Panc1 (cell line): ENCODE data around the gene TRIOBP.

Source experiments
- REST ChIP-seq, 2 experiments: IDR thresholded peaks; 2 replicates each; pipeline ENCODE4 v1.6.1; 2011 to 2012; ENCODE audit warnings: low read depth in 2 of 2, control low read depth in 1 of 2, low read length in 1 of 2, mild to moderate bottlenecking in 1 of 2, moderate library complexity in 1 of 2; ENCODE audit not compliant: insufficient read depth in 1 of 2
- SIN3A ChIP-seq: IDR thresholded peaks from 2 replicates; pipeline ENCODE4 v1.6.1; 2012; ENCODE audit warnings: low read depth, mild to moderate bottlenecking, low read length, moderate library complexity, borderline replicate concordance; ENCODE audit not compliant: insufficient read depth
- TF ChIP-seq, protein P1 (sequence below): fragments of 450-650 bp; IDR thresholded peaks from 2 replicates; pipeline ENCODE4 v1.5.1; 2017; ENCODE audit warnings: mild to moderate bottlenecking

DNA sequence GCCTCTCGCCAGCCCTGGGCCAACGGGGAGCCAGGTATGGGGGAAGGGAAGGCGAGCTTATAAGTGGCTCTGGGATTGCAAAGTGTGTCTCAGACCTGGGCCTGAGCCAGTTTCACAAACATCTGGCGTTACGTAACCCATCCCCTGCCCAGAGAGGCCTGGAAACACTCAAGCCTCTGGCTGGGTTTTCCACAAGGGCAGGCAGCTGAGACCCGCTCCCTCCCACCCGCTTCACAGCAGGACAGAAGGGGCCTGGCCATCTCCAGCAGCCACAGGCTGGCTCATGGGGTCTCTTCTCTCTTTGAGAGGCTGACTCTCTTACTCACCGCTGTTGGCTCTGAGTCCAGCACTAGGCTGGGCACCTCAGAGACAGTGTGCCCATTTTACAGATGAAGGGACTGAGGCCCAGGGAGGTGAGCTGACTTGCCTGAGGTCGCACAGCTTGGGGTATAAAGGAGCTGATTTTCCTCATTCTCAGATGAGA lies 44.5 kb downstream of the TRIOBP start:
- TF ChIP-seq, protein P1, sequence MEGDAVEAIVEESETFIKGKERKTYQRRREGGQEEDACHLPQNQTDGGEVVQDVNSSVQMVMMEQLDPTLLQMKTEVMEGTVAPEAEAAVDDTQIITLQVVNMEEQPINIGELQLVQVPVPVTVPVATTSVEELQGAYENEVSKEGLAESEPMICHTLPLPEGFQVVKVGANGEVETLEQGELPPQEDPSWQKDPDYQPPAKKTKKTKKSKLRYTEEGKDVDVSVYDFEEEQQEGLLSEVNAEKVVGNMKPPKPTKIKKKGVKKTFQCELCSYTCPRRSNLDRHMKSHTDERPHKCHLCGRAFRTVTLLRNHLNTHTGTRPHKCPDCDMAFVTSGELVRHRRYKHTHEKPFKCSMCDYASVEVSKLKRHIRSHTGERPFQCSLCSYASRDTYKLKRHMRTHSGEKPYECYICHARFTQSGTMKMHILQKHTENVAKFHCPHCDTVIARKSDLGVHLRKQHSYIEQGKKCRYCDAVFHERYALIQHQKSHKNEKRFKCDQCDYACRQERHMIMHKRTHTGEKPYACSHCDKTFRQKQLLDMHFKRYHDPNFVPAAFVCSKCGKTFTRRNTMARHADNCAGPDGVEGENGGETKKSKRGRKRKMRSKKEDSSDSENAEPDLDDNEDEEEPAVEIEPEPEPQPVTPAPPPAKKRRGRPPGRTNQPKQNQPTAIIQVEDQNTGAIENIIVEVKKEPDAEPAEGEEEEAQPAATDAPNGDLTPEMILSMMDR: no peak
- no peak for TF ChIP-seq SIN3A
- TF ChIP-seq REST (IDR thresholded peaks at IDR 0.05; ENCODE audit: insufficient read depth in 1 of 2, low read depth in 2 of 2, low read length in 1 of 2): no peak
